Smooth muscle cell (in vitro differentiated cells): Measurements from ENCODE around the gene CASP6. TPM values are rescaled to one million over a fixed set of nuclear protein-coding genes. Genes with fewer than 3 reads are reported as not detected.

ENCODE experiments used
- DNase-seq: peaks from one replicate; lab custom pipeline; 2025; ENCODE audit not compliant: unreplicated experiment; lab: John Stamatoyannopoulos, UW
- H2AFZ ChIP-seq: fragments of 200-600 bp; sonication (generic); 2 replicates; pipeline ENCODE4 v1.6.0; 2016; ENCODE audit warnings: antibody characterized with exemption, low read depth, mild to moderate bottlenecking
- H3F3A ChIP-seq: fragments of 200-600 bp; sonication (generic); 2 replicates; pipeline ENCODE4 v1.6.0; 2017; ENCODE audit warnings: antibody characterized with exemption, low read depth
- H3K27ac ChIP-seq: fragments of 200-600 bp; sonication (generic); 2 replicates; pipeline ENCODE4 v1.5.1; 2016; ENCODE audit warnings: low read depth, mild to moderate bottlenecking
- H3K27me3 ChIP-seq: fragments of 200-600 bp; sonication (generic); 2 replicates; pipeline ENCODE4 v1.6.1; 2016; ENCODE audit warnings: low read depth, mild to moderate bottlenecking
- H3K36me3 ChIP-seq: fragments of 200-600 bp; sonication (generic); 2 replicates; pipeline ENCODE4 v1.5.1; 2016; ENCODE audit warnings: low read depth
- H3K4me1 ChIP-seq: fragments of 200-600 bp; sonication (generic); 2 replicates; pipeline ENCODE4 v1.5.1; 2016; ENCODE audit warnings: low read depth
- H3K4me2 ChIP-seq: fragments of 200-600 bp; sonication (generic); 2 replicates; pipeline ENCODE4 v1.6.0; 2016; ENCODE audit warnings: mild to moderate bottlenecking
- H3K4me3 ChIP-seq: fragments of 200-600 bp; sonication (generic); 2 replicates; pipeline ENCODE4 v1.5.1; 2016; ENCODE audit warnings: mild to moderate bottlenecking
- H3K79me2 ChIP-seq: fragments of 200-600 bp; sonication (generic); 2 replicates; pipeline ENCODE4 v1.6.0; 2016; ENCODE audit warnings: low read depth, mild to moderate bottlenecking
- H3K9ac ChIP-seq: fragments of 200-600 bp; sonication (generic); 2 replicates; pipeline ENCODE4 v1.6.0; 2016; ENCODE audit warnings: low read depth
- H3K9me3 ChIP-seq: fragments of 200-600 bp; sonication (generic); replicated peaks from 2 replicates; pipeline ENCODE4 v1.5.1; 2016; ENCODE audit warnings: low read depth
- H4K20me1 ChIP-seq: fragments of 200-600 bp; sonication (generic); 2 replicates; pipeline ENCODE4 v1.6.0; 2016; ENCODE audit warnings: low read depth
- CTCF ChIP-seq: fragments of 200-600 bp; sonication (generic); IDR thresholded peaks from 2 replicates; pipeline ENCODE4 v1.5.1; 2017; ENCODE audit warnings: borderline replicate concordance, mild to moderate bottlenecking, antibody characterized with exemption; ENCODE audit not compliant: insufficient read depth, poor library complexity, severe bottlenecking
- WGBS: methylation state at CpG from one replicate; pipeline ENCODE4 v1.1.7; 2016; ENCODE audit warnings: low lambda C conversion rate; 5-methylcytosine and 5-hydroxymethylcytosine counted together
- polyA plus RNA-seq: library from polyadenylated mRNA; unstranded; fragments of >200 nt; fragmentation: Nextera tagmentation; extraction: Ambion mirVana; gene quantifications from 2 replicates; pipeline ENCODE4 v1.2.1, GENCODE V29; 2016
- total RNA-seq: library from RNA; depleted of rRNA; stranded (reverse); fragments of >200 nt; gene quantifications from 2 replicates; pipeline ENCODE4 v1.2.3, GENCODE V29; 2014

CASP6 gene
- total and polyA plus RNA-seq, 2 experiments from 2014 or later, result 31.2 to 34.8 TPM

GRCh38 chr4:109745830-109746229 is 42.6 kb upstream of the CASP6 start:
- Histone ChIP-seq H3K27me3 (no peaks in the 10 kb centered on the region), H3K4me3 (no peak overlapping the region), H2AFZ (no peak overlapping the region), H3K9me3 (no peaks in the 10 kb centered on the region), H3K36me3 (no peaks in the 10 kb centered on the region), H3K4me1 (no peaks in the 10 kb centered on the region), H3K9ac (no peak overlapping the region), H3K27ac (no peak overlapping the region), H4K20me1 (no peaks in the 10 kb centered on the region), H3K79me2 (no peaks in the 10 kb centered on the region), H3F3A (no peaks in the 10 kb centered on the region), H3K4me2 (no peak overlapping the region)
- DNase-seq, result no peak
- TF ChIP-seq CTCF, result no peak

GRCh38 chr4:109739547-109739946 is 36.3 kb upstream of the CASP6 start:
- WGBS, result 28% methylated on average over 3 of the region's 3 CpGs
- no peak overlapping the region for H3K27ac ChIP-seq
- H3K9me3 ChIP-seq, result no peaks in the 10 kb centered on the region
- H3K79me2 ChIP-seq, result no peaks in the 10 kb centered on the region
- H3K27me3 ChIP-seq, result no peaks in the 10 kb centered on the region
- H4K20me1 ChIP-seq, result no peaks in the 10 kb centered on the region
- peaks cover 2% of the 10 kb centered on the region for H3K4me1 ChIP-seq
- no peak overlapping the region for H3K4me3 ChIP-seq
- DNase-seq, result no peak
- no peaks in the 10 kb centered on the region for H3F3A ChIP-seq
- no peaks in the 10 kb centered on the region for H3K36me3 ChIP-seq
- no peak overlapping the region for H3K9ac ChIP-seq
- H3K4me2 ChIP-seq, result no peak overlapping the region
- TF ChIP-seq CTCF, result no peak
- no peak overlapping the region for H2AFZ ChIP-seq

- H3K4me1 ChIP-seq, result peaks cover 2% of the 10 kb centered on the region
- no peaks in the 10 kb centered on the region for H3K36me3 ChIP-seq
- H3K4me2 ChIP-seq, result no peak overlapping the region
- WGBS, result 79% methylated on average over 10 of the region's 10 CpGs
- H3K9me3 ChIP-seq, result no peaks in the 10 kb centered on the region
- H3F3A ChIP-seq, result no peaks in the 10 kb centered on the region
- H3K4me3 ChIP-seq, result no peak overlapping the region
- no peak for TF ChIP-seq CTCF
- no peaks in the 10 kb centered on the region for H3K79me2 ChIP-seq
- no peaks in the 10 kb centered on the region for H4K20me1 ChIP-seq
- DNase-seq, result no peak
- no peak overlapping the region for H3K9ac ChIP-seq
- no peak overlapping the region for H2AFZ ChIP-seq
- H3K27me3 ChIP-seq, result no peaks in the 10 kb centered on the region
- no peak overlapping the region for H3K27ac ChIP-seq
These were observed 35.0 kb upstream of the CASP6 start for GRCh38 chr4:109738104-109738872.
